Measurements from ENCODE around the gene C22orf23. TPM values are rescaled to one million over a fixed set of nuclear protein-coding genes. Genes with fewer than 3 reads are reported as not detected.

C22orf23 gene
- total RNA-seq, 1 donor from 2014 or later, result not detected

DNA sequence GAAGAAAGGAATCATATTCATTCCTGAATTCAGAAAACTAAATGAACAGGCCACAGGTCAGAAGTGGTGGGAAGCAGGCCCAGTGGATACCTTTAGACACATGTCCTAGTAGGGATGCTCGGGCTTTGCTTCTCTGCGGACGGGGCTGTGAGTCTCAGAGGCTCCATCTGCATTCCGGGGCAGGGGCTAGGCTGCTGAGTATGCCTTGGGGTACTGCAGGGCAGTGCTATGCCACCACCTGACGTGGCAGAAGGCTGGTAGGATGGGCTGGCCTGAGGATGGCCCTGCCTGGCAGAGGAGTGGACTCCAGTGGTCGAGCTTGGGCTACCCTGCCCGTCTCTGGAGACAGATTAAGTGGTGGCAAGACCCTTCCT lies 9.6 kb downstream of the C22orf23 start:
- H3K27ac Mint-ChIP-seq (ENCODE audit: unreplicated experiment), result no peak overlapping the region
- Histone ChIP-seq H3K9ac (ENCODE audit: low read length) (no peak overlapping the region), H2AFZ (ENCODE audit: low read depth, low read length) (no peak overlapping the region), H4K20me1 (ENCODE audit: insufficient read depth, low read length) (peaks cover 19% of the 10 kb centered on the region), H3K27me3 (ENCODE audit: insufficient read depth, low read length) (no peaks in the 10 kb centered on the region), H3K4me1 (ENCODE audit: insufficient read depth, low read length) (no peaks in the 10 kb centered on the region), H3K4me2 (ENCODE audit: low read length) (no peak overlapping the region), H3K36me3 (ENCODE audit: insufficient read depth, low read length) (peaks cover 32% of the 10 kb centered on the region), H3K4me3 (ENCODE audit: insufficient read depth, low read depth, low read length) (no peak overlapping the region), H3K27ac (ENCODE audit: low read depth, low read length) (no peak overlapping the region), H3K79me2 (ENCODE audit: insufficient read depth, low read length) (no peaks in the 10 kb centered on the region), H3K9me3 (ENCODE audit: insufficient read depth, low read depth, low read length) (no peaks in the 10 kb centered on the region)
- TF ChIP-seq, protein P1, sequence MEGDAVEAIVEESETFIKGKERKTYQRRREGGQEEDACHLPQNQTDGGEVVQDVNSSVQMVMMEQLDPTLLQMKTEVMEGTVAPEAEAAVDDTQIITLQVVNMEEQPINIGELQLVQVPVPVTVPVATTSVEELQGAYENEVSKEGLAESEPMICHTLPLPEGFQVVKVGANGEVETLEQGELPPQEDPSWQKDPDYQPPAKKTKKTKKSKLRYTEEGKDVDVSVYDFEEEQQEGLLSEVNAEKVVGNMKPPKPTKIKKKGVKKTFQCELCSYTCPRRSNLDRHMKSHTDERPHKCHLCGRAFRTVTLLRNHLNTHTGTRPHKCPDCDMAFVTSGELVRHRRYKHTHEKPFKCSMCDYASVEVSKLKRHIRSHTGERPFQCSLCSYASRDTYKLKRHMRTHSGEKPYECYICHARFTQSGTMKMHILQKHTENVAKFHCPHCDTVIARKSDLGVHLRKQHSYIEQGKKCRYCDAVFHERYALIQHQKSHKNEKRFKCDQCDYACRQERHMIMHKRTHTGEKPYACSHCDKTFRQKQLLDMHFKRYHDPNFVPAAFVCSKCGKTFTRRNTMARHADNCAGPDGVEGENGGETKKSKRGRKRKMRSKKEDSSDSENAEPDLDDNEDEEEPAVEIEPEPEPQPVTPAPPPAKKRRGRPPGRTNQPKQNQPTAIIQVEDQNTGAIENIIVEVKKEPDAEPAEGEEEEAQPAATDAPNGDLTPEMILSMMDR (IDR thresholded peaks at IDR 0.05; ENCODE audit: insufficient read depth, low read depth, low read length), result no peak
- TF ChIP-seq EZH2 (IDR thresholded peaks at IDR 0.05; ENCODE audit: insufficient read depth, low read length), result no peak
- DNase-seq (ENCODE audit: low read depth) (no peak), FAIRE-seq (no peak)
- H3K4me1 Mint-ChIP-seq (ENCODE audit: low read depth, unreplicated experiment), result no peaks in the 10 kb centered on the region
- H3K27me3 Mint-ChIP-seq (ENCODE audit: low read depth, unreplicated experiment), result no peaks in the 10 kb centered on the region
- no peak overlapping the region for H3K4me3 Mint-ChIP-seq (ENCODE audit: unreplicated experiment)
- H3K36me3 Mint-ChIP-seq (ENCODE audit: low read depth, unreplicated experiment), result peaks cover 19% of the 10 kb centered on the region
- H3K9me3 Mint-ChIP-seq (ENCODE audit: unreplicated experiment), result no peaks in the 10 kb centered on the region

DNA sequence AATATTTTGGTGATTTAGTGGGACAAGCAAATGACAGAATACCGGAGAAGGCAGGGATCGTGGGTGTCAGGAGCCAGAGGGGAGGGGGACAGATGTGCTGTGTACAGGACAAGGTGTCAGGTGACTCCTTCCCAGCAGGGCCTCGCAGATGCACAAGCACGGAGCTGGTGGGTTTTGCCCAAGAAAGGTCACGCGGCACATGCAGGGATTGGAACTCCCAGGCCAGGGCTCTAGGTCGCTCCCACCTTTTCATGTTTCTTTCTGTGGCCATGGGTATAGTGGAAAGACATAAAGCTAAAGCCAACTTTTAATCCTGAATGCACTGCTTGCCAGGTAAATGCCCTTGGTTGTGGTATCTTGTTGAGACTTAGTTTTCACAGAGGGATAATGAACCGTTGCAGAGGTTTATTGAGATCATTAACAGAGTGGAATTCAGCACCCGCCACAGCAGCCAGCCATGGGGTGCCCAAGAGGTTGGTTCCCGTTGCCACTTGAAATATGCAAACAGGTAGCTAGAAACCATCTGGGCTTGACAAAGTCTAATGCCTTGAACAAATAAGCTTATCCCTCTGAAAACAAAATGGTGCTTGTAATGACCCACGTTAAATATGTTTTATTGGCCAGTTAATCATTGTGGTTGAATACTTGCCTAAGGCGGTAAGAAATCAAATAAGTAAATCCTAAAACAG lies 10.1 kb downstream of the C22orf23 start:
- Mint-ChIP-seq H3K27ac (ENCODE audit: unreplicated experiment) (no peak overlapping the region), H3K9me3 (ENCODE audit: unreplicated experiment) (no peaks in the 10 kb centered on the region)

DNA sequence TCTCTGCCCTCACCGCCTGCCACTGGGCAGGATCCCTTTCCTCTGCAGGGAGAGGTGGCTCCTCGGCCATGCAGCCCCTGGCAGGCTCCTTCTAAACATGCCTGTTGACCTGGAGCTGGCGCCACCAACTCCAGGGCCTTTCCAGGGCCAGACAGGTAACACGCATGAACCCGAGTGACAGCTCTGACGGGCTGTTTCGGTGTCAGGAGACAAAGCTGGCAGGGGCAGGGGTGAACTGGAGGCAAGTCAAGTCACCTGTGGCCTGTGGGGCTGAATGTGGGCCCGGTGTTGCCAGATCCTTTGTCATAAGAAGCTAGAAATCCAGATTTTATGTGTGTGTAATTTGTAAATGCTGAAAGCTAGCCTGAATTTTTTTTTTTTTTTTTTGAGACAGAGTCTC lies 11.3 kb downstream of the C22orf23 start:
- Histone ChIP-seq H3K36me3 (ENCODE audit: insufficient read depth, low read length) (peaks cover 38% of the 10 kb centered on the region), H3K27ac (ENCODE audit: low read depth, low read length) (no peak overlapping the region), H4K20me1 (ENCODE audit: insufficient read depth, low read length) (peaks cover 25% of the 10 kb centered on the region), H3K4me3 (ENCODE audit: insufficient read depth, low read depth, low read length) (no peak overlapping the region), H3K9me3 (ENCODE audit: insufficient read depth, low read depth, low read length) (no peaks in the 10 kb centered on the region), H3K4me2 (ENCODE audit: low read length) (no peak overlapping the region), H3K4me1 (ENCODE audit: insufficient read depth, low read length) (no peaks in the 10 kb centered on the region), H2AFZ (ENCODE audit: low read depth, low read length) (no peak overlapping the region), H3K27me3 (ENCODE audit: insufficient read depth, low read length) (no peaks in the 10 kb centered on the region), H3K79me2 (ENCODE audit: insufficient read depth, low read length) (no peaks in the 10 kb centered on the region), H3K9ac (ENCODE audit: low read length) (no peak overlapping the region)
- peaks cover 24% of the 10 kb centered on the region for H3K36me3 Mint-ChIP-seq (ENCODE audit: low read depth, unreplicated experiment)
- H3K4me1 Mint-ChIP-seq (ENCODE audit: low read depth, unreplicated experiment), result no peaks in the 10 kb centered on the region
- no peaks in the 10 kb centered on the region for H3K9me3 Mint-ChIP-seq (ENCODE audit: unreplicated experiment)
- H3K27me3 Mint-ChIP-seq (ENCODE audit: low read depth, unreplicated experiment), result no peaks in the 10 kb centered on the region
- no peak overlapping the region for H3K4me3 Mint-ChIP-seq (ENCODE audit: unreplicated experiment)
- no peak overlapping the region for H3K27ac Mint-ChIP-seq (ENCODE audit: unreplicated experiment)
- TF ChIP-seq, protein P1 (IDR thresholded peaks at IDR 0.05; ENCODE audit: insufficient read depth, low read depth, low read length), result no peak
- no peak for TF ChIP-seq EZH2 (IDR thresholded peaks at IDR 0.05; ENCODE audit: insufficient read depth, low read length)
- FAIRE-seq (no peak), DNase-seq (ENCODE audit: low read depth) (no peak)

More for the DNA sequence above, 10.1 kb downstream of the C22orf23 start:
- TF ChIP-seq, protein P1 (IDR thresholded peaks at IDR 0.05; ENCODE audit: insufficient read depth, low read depth, low read length), result no peak
- no peak for TF ChIP-seq EZH2 (IDR thresholded peaks at IDR 0.05; ENCODE audit: insufficient read depth, low read length)
- Histone ChIP-seq H3K4me3 (ENCODE audit: insufficient read depth, low read depth, low read length) (no peak overlapping the region), H2AFZ (ENCODE audit: low read depth, low read length) (no peak overlapping the region), H3K36me3 (ENCODE audit: insufficient read depth, low read length) (peaks cover 32% of the 10 kb centered on the region), H3K9me3 (ENCODE audit: insufficient read depth, low read depth, low read length) (no peaks in the 10 kb centered on the region), H3K9ac (ENCODE audit: low read length) (no peak overlapping the region), H3K79me2 (ENCODE audit: insufficient read depth, low read length) (no peaks in the 10 kb centered on the region), H3K4me1 (ENCODE audit: insufficient read depth, low read length) (no peaks in the 10 kb centered on the region), H3K27me3 (ENCODE audit: insufficient read depth, low read length) (no peaks in the 10 kb centered on the region), H3K27ac (ENCODE audit: low read depth, low read length) (no peak overlapping the region), H4K20me1 (ENCODE audit: insufficient read depth, low read length) (peaks cover 19% of the 10 kb centered on the region), H3K4me2 (ENCODE audit: low read length) (no peak overlapping the region)
- H3K4me1 Mint-ChIP-seq (ENCODE audit: low read depth, unreplicated experiment), result no peaks in the 10 kb centered on the region
- no peaks in the 10 kb centered on the region for H3K27me3 Mint-ChIP-seq (ENCODE audit: low read depth, unreplicated experiment)
- no peak for DNase-seq (ENCODE audit: low read depth)
- no peak for FAIRE-seq
- no peak overlapping the region for H3K4me3 Mint-ChIP-seq (ENCODE audit: unreplicated experiment)
- H3K36me3 Mint-ChIP-seq (ENCODE audit: low read depth, unreplicated experiment), result peaks cover 19% of the 10 kb centered on the region

Measured in astrocyte (in vitro differentiated cells and primary cell).